Mononuclear cell (primary cell): ENCODE data around the gene GEMIN2. TPM values are rescaled to one million over a fixed set of nuclear protein-coding genes. Genes with fewer than 3 reads are reported as not detected.
"Not testable (repeated sequence)": the region's sequence is repeated elsewhere in the genome, so short reads cannot be mapped to it uniquely, and the experiment has no call there.

Experiments used
- H3K27me3 ChIP-seq: 2 replicates; pipeline ENCODE4 v1.6.0; 2011; ENCODE audit warnings: low read length, control low read depth; ENCODE audit not compliant: insufficient read depth
- H3K4me1 ChIP-seq: 2 replicates; pipeline ENCODE4 v1.5.1; 2011; ENCODE audit warnings: mild to moderate bottlenecking, low read length, control low read depth; ENCODE audit not compliant: insufficient read depth
- H3K4me3 ChIP-seq: 2 replicates; pipeline ENCODE4 v1.5.1; 2011; ENCODE audit warnings: mild to moderate bottlenecking, low read length, moderate library complexity
- H3K9me3 ChIP-seq: 2 replicates; pipeline ENCODE4 v1.5.1; 2011; ENCODE audit warnings: low read depth, mild to moderate bottlenecking, control low read depth, low read length
- total RNA-seq: library from RNA; depleted of rRNA; stranded (reverse); fragments of >200 nt; gene quantifications from one replicate; pipeline ENCODE4 v1.2.3, GENCODE V29; 2012

The GEMIN2 gene
- total RNA-seq, result 20.4 TPM

GRCh38 chr14:39114073-39114838, at the start of gene GEMIN2:
GEMIN2 (plus strand) TSS chr14:39114323; CDS start chr14:39114339, 16 bp downstream.
- Histone ChIP-seq H3K27me3 (no peaks in the 10 kb centered on the region), H3K9me3 (no peaks in the 10 kb centered on the region), H3K4me1 (peaks cover 13% of the 10 kb centered on the region), H3K4me3 (peak within 1 kb of the TSS; percentile 74)

- not testable (repeated sequence) for H3K9me3 ChIP-seq, H3K4me3 ChIP-seq, H3K27me3 ChIP-seq, H3K4me1 ChIP-seq
These were observed 44.8 kb upstream of the GEMIN2 start for GRCh38 chr14:39069169-39069805.

GRCh38 chr14:39069923-39070322, 44.2 kb upstream of the GEMIN2 start:
- Histone ChIP-seq H3K4me3 (no peak overlapping the region), H3K4me1 (no peaks in the 10 kb centered on the region), H3K9me3 (no peaks in the 10 kb centered on the region), H3K27me3 (no peaks in the 10 kb centered on the region)

GRCh38 chr14:39071096-39071495, 43.0 kb upstream of the GEMIN2 start:
- no peaks in the 10 kb centered on the region for H3K4me1 ChIP-seq
- no peaks in the 10 kb centered on the region for H3K9me3 ChIP-seq
- no peaks in the 10 kb centered on the region for H3K27me3 ChIP-seq
- H3K4me3 ChIP-seq, result no peak overlapping the region

GRCh38 chr14:39080886-39081285, 33.2 kb upstream of the GEMIN2 start:
- H3K4me1 ChIP-seq, result no peaks in the 10 kb centered on the region
- no peaks in the 10 kb centered on the region for H3K27me3 ChIP-seq
- H3K4me3 ChIP-seq, result no peak overlapping the region
- no peaks in the 10 kb centered on the region for H3K9me3 ChIP-seq

GRCh38 chr14:39083127-39083526, 31.0 kb upstream of the GEMIN2 start:
- no peaks in the 10 kb centered on the region for H3K9me3 ChIP-seq
- no peaks in the 10 kb centered on the region for H3K4me1 ChIP-seq
- no peak overlapping the region for H3K4me3 ChIP-seq
- H3K27me3 ChIP-seq, result no peaks in the 10 kb centered on the region

- H3K9me3 ChIP-seq, result no peaks in the 10 kb centered on the region
- no peaks in the 10 kb centered on the region for H3K4me1 ChIP-seq
- no peak overlapping the region for H3K4me3 ChIP-seq
- H3K27me3 ChIP-seq, result no peaks in the 10 kb centered on the region
These were observed 28.2 kb upstream of the GEMIN2 start for GRCh38 chr14:39085933-39086332.

GRCh38 chr14:39087493-39087892, 26.6 kb upstream of the GEMIN2 start:
- H3K27me3 ChIP-seq, result no peaks in the 10 kb centered on the region
- H3K9me3 ChIP-seq, result no peaks in the 10 kb centered on the region
- no peak overlapping the region for H3K4me3 ChIP-seq
- H3K4me1 ChIP-seq, result no peaks in the 10 kb centered on the region

- no peaks in the 10 kb centered on the region for H3K27me3 ChIP-seq
- H3K9me3 ChIP-seq, result no peaks in the 10 kb centered on the region
- H3K4me1 ChIP-seq, result no peaks in the 10 kb centered on the region
- H3K4me3 ChIP-seq, result no peak overlapping the region
These were observed 23.5 kb upstream of the GEMIN2 start for GRCh38 chr14:39090548-39091111.

GRCh38 chr14:39091716-39092115, 22.4 kb upstream of the GEMIN2 start:
- Histone ChIP-seq H3K4me3 (no peak overlapping the region), H3K9me3 (no peaks in the 10 kb centered on the region), H3K27me3 (no peaks in the 10 kb centered on the region), H3K4me1 (no peaks in the 10 kb centered on the region)

GRCh38 chr14:39094515-39094914, 19.6 kb upstream of the GEMIN2 start:
- H3K4me1 ChIP-seq, result no peaks in the 10 kb centered on the region
- H3K9me3 ChIP-seq, result no peaks in the 10 kb centered on the region
- H3K27me3 ChIP-seq, result no peaks in the 10 kb centered on the region
- no peak overlapping the region for H3K4me3 ChIP-seq

- Histone ChIP-seq H3K4me1 (peaks cover 3% of the 10 kb centered on the region), H3K27me3 (no peaks in the 10 kb centered on the region), H3K4me3 (no peak overlapping the region), H3K9me3 (no peaks in the 10 kb centered on the region)
These were observed 17.0 kb upstream of the GEMIN2 start for GRCh38 chr14:39097159-39097558.

GRCh38 chr14:39099215-39099614, 14.9 kb upstream of the GEMIN2 start:
- peaks cover 16% of the 10 kb centered on the region for H3K4me1 ChIP-seq
- not testable (repeated sequence) for H3K4me3 ChIP-seq, H3K9me3 ChIP-seq, H3K27me3 ChIP-seq

GRCh38 chr14:39099748-39100147, 14.4 kb upstream of the GEMIN2 start:
- H3K9me3 ChIP-seq, result no peaks in the 10 kb centered on the region
- H3K4me3 ChIP-seq, result no peak overlapping the region
- H3K27me3 ChIP-seq, result no peaks in the 10 kb centered on the region
- peaks cover 17% of the 10 kb centered on the region for H3K4me1 ChIP-seq

GRCh38 chr14:39102265-39102968, 11.7 kb upstream of the GEMIN2 start:
- Histone ChIP-seq H3K27me3 (no peaks in the 10 kb centered on the region), H3K9me3 (no peaks in the 10 kb centered on the region), H3K4me3 (peak overlapping the region; percentile 94), H3K4me1 (peaks cover 17% of the 10 kb centered on the region)
